Kidney (tissue), 14 donors: Measurements from ENCODE around the gene NAPB. TPM values are rescaled to one million over a fixed set of nuclear protein-coding genes. Genes with fewer than 3 reads are reported as not detected.
A peak's percentile ranks its signal among the peaks of the same experiment; 100 is the strongest.

Experiments
- DNase-seq, 5 donors: peaks; one replicate each; pipeline ENCODE4 v3.0.0-alpha.2; 2013 to 2020
- FAIRE-seq: peaks from 2 replicates; lab custom pipeline; 2012; peaks lifted over from hg19 to GRCh38; lab: Jason Lieb, UNC
- H3K27ac ChIP-seq, 2 donors: one replicate each; pipeline ENCODE4 v1.7.0; 2013; ENCODE audit warnings: low read depth in 2 of 2, low read length in 2 of 2, inconsistent platforms in 1 of 2
- H3K27me3 ChIP-seq: one replicate; pipeline ENCODE4 v1.7.1; 2013; ENCODE audit warnings: low read length, inconsistent platforms; ENCODE audit not compliant: control insufficient read depth, insufficient read depth
- H3K36me3 ChIP-seq, 3 donors: one replicate each; pipeline versions ENCODE4 v1.7.0 to v1.7.1; 2013; ENCODE audit warnings: low read length in 3 of 3, control low read depth in 1 of 3, inconsistent platforms in 1 of 3; ENCODE audit not compliant: insufficient read depth in 3 of 3, control insufficient read depth in 2 of 3
- H3K4me1 ChIP-seq, 3 donors: one replicate each; pipeline versions ENCODE4 v1.7.0 to v1.7.1; 2013; ENCODE audit warnings: low read length in 3 of 3, inconsistent platforms in 1 of 3, low read depth in 1 of 3; ENCODE audit not compliant: control insufficient read depth in 2 of 3, insufficient read depth in 2 of 3
- H3K4me3 ChIP-seq, 3 donors: one replicate each; pipeline versions ENCODE4 v1.7.0 to v1.8.1; 2013; ENCODE audit warnings: low read length in 3 of 3, control low read depth in 1 of 3, inconsistent platforms in 1 of 3
- H3K9ac ChIP-seq, 3 donors: one replicate each; pipeline versions ENCODE4 v1.7.0 to v1.7.1; 2013; ENCODE audit warnings: low read length in 3 of 3, control low read depth in 1 of 3, inconsistent platforms in 1 of 3
- H3K9me3 ChIP-seq, 3 donors: one replicate each; pipeline versions ENCODE4 v1.7.0 to v1.7.1; 2013; ENCODE audit warnings: low read length in 3 of 3, control low read depth in 1 of 3, inconsistent platforms in 1 of 3; ENCODE audit not compliant: control insufficient read depth in 2 of 3, insufficient read depth in 1 of 3
- CTCF ChIP-seq: IDR thresholded peaks from 3 replicates; pipeline ENCODE4 v1.5.1; 2012; ENCODE audit warnings: mild to moderate bottlenecking, moderate library complexity, borderline replicate concordance; ENCODE audit not compliant: insufficient read depth; ENCODE audit errors: extremely low read depth
- intact Hi-C: fragments of 100-400 bp; cut with DNase I; formaldehyde crosslinking; loops from one replicate; pipeline ENCODE4 v1.11.1; 2022
- polyA plus RNA-seq: library from polyadenylated mRNA; stranded (reverse); fragments of 350-450 nt; fragmentation: Illumina TruSeq; extraction: RNeasy Lipid Tissue Mini Kit (QIAGEN cat#74804); gene quantifications from one replicate; pipeline ENCODE4 v1.2.3, GENCODE V29; 2014; ENCODE audit warnings: low read depth, low replicate concordance; ENCODE audit not compliant: insufficient read depth
- total RNA-seq: library from RNA; stranded (reverse); fragmentation: NEBNext Ultra II Directional; extraction: Animal tissue kit (Norgen Biotek cat#: 25700); gene quantifications from one replicate; pipeline ENCODE4 v1.2.1, GENCODE V29; 2021
- donor health status: control.
- donor health status: control.
- donor health status: control.
- donor health status: control.
- donor health status: control.
- donor health status: DM: yes; HTN: yes; CAD: no.
- donor health status: Normal renal cell carcinoma (clear cell type).

The NAPB gene
- total and polyA plus RNA-seq, 2 donors from 2014 or later, result 5.3 to 9.6 TPM

GRCh38 chr20:23361476-23362391 is 59.6 kb downstream of the NAPB start, which contains the start of gene GZF1:
GZF1 (plus strand) TSS chr20:23362182; CDS start chr20:23364384, 2,202 bp downstream.
- Histone ChIP-seq H3K27ac (peak within 1 kb of the TSS; percentile 99), H3K9me3 (no peaks in the 10 kb centered on the region), H3K9ac (peak within 1 kb of the TSS; percentile 80 to 98 (median 92)), H3K36me3 (peaks cover 2 to 5% (median 3%) of the 10 kb centered on the region in 3 donors), H3K4me3 (peak within 1 kb of the TSS; percentile 79 to 82 (median 81)), H3K4me1 (peaks cover 0 to 34% (median 21%) of the 10 kb centered on the region in 3 donors), H3K27me3 (no peaks in the 10 kb centered on the region)
- FAIRE-seq (no peak), DNase-seq (peak; percentile 99 to 100 (median 99))
- TF ChIP-seq CTCF, result no peak
- intact Hi-C loops, result no loop called here

- Histone ChIP-seq H3K9ac (peak overlapping the region; percentile 80 to 98 (median 92)), H3K27ac (peak overlapping the region; percentile 99), H3K27me3 (no peaks in the 10 kb centered on the region), H3K4me1 (peaks cover 0 to 32% (median 17%) of the 10 kb centered on the region in 3 donors), H3K4me3 (peak overlapping the region; percentile 76 to 82 (median 81)), H3K9me3 (no peaks in the 10 kb centered on the region), H3K36me3 (peaks cover 2 to 5% (median 3%) of the 10 kb centered on the region in 3 donors)
- DNase-seq (peak in 2 of 5 donors; percentile 43 to 49), FAIRE-seq (no peak)
- TF ChIP-seq CTCF, result no peak
- intact Hi-C loops, result no loop called here
Observed at GRCh38 chr20:23361119-23361475, 60.2 kb downstream of the NAPB start.

GRCh38 chr20:23360531-23360930 is 60.8 kb downstream of the NAPB start:
- H3K36me3 ChIP-seq, result peaks cover 0 to 3% (median 2%) of the 10 kb centered on the region in 3 donors
- FAIRE-seq (no peak), DNase-seq (no peak)
- peaks cover 0 to 27% (median 17%) of the 10 kb centered on the region in 3 donors for H3K4me1 ChIP-seq
- H3K27ac ChIP-seq, result peak overlapping the region; percentile 99
- intact Hi-C loops, result no loop called here
- H3K9me3 ChIP-seq, result no peaks in the 10 kb centered on the region
- H3K27me3 ChIP-seq, result no peaks in the 10 kb centered on the region
- H3K4me3 ChIP-seq, result peak overlapping the region in 1 of 3 donors; percentile 76
- H3K9ac ChIP-seq, result peak overlapping the region in 2 of 3 donors; percentile 92 to 98
- TF ChIP-seq CTCF, result no peak
